OCI-M2 (cell line): ENCODE measurements around the gene GAPDH.
"Not testable (repeated sequence)": the region's sequence is repeated elsewhere in the genome, so short reads cannot be mapped to it uniquely, and the experiment has no call there.

Experiments
- DNase-seq: peaks from one replicate; lab custom pipeline; 2025; ENCODE audit not compliant: unreplicated experiment; lab: John Stamatoyannopoulos, UW

The GAPDH gene

GRCh38 chr12:6533923-6534694 lies at the start of gene GAPDH:
Gene GAPDH, plus strand, starts transcription at chr12:6534517. Its CDS starts 316 bp downstream, at chr12:6534833.
- peak; percentile 59 for DNase-seq

GRCh38 chr12:6488240-6488639 lies 46.1 kb upstream of the GAPDH start:
- DNase-seq, result no peak

DNA sequence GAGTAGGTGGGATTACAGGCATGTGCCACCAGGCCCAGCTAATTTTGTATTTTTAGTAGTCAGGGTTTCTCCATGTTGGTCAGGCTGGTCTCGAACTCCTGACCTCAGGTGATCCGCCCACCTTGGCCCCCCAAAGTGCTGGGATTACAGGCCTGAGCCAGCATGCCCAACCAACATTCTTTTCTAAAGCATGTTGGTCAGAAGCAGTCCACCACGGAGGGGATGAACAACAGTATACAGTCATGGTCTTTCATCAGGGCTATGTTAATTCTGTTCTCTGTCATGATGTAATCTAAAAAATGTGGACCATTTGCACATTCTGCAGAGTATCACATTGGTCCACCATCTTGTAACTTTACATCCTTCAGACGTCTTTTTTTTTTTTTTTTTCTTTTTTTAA lies 44.9 kb upstream of the GAPDH start:
- no peak for DNase-seq

- DNase-seq, result not testable (repeated sequence)
Measured at GRCh38 chr12:6490673-6491072, 43.6 kb upstream of the GAPDH start.

DNA sequence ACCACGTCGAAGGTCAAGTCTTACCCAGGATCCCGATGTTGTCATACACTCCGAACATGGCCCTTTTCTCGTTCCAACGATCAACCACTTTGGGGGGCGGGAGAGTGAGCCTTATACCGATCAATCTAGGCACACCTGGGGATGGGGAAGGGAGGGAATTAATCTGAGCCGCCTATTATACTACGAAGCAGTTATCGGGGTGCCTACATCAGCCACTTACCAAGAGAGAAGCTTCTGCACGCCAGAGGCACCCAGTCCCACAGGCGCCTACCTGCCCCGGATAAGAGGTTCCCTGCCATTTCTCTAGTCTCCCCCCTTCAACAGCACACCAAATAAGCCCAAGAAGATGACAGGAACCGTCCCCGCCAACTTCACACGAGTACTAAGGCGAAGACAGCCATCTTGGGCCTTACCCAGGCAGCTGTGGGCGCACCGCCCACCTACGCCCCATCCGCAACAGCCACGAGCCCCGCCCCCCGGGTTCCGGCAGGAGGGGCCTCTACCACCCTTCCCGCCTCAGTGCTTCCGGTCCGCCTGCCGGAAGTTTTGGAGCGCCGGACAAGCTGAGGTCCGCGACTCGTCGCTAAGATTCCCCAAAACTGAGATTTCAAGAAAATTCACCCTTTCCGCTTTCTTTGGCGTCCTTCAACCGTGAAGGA lies 41.4 kb upstream of the GAPDH start, which contains the start of gene MRPL51:
MRPL51 (minus strand) TSS at position 425 of the 659 bp plus-strand sequence; CDS start at position 299, 126 bp downstream.
- peak; percentile 45 for DNase-seq

GRCh38 chr12:6493497-6494257 lies 40.6 kb upstream of the GAPDH start, which contains the start of gene NCAPD2:
Gene NCAPD2, plus strand, starts transcription at chr12:6494102. Its CDS starts 997 bp downstream, at chr12:6495099.
- DNase-seq, result peak; percentile 66

- no peak for DNase-seq
Measured at GRCh38 chr12:6494258-6494743, 40.0 kb upstream of the GAPDH start.

GRCh38 chr12:6494968-6495367 lies 39.3 kb upstream of the GAPDH start:
- DNase-seq, result no peak

- not testable (repeated sequence) for DNase-seq
Measured at GRCh38 chr12:6497291-6497690, 37.0 kb upstream of the GAPDH start.

- no peak for DNase-seq
Measured at GRCh38 chr12:6500466-6500865, 33.9 kb upstream of the GAPDH start.

DNA sequence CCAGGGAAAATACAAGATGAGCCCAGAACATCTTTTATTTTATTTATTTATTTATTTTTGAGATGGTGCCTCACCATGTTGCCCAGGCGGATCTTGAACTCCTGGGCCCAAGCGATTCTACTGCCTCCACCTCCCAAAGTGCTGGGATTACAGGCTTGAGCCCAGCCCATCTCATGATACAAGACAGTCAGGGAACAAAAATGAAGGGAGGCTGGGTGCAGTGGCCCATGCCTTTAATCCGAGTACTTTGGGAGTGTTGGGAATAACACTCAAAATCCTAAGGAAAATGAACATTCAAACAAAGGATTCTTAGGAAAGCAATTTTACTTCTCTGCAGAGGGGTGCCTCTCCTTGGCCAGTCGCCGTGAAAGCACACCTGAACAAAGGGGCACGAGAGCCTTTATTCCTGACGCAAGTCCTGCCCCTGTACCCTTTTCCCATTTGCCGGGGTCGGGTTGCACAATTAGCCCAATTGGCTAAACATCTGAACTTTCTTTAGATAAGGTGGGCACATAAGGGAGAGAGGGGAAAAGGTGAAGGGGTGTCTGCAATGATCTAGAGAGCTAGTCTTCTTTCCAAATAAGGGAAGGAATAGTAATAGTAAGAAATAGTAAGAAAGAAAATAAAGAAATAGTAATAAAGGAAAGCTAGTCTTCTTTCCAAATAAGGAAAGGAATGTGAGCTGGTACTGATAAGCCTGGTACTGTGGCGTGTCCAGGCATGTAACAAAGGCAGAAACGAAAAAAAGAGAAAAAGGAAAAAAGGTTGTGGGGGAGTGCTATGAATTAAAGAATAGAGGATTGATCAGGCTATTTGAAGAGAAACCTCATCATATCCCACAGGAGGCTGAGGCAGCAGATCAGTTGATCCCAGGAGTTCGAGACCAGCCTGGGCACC lies 27.0 kb upstream of the GAPDH start:
- no peak for DNase-seq

DNA sequence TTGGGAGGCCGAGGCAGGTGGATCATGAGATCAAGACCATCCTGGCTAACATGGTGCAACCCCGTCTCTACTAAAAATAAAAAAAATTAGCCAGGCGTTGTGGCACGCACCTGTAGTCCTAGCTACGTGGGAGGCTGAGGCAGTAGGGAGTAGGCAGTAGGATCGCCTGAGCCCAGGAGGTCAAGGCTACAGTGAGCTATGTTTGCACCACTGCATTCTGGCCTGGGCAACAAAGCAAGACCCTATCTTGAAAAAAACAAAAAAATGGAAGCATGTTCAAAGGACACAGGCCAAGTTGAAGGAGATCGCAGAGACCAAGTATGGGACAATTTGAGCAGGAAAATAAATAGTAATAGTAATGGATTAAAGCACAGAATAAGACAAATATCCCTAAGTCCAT lies 26.2 kb upstream of the GAPDH start:
- no peak for DNase-seq

DNA sequence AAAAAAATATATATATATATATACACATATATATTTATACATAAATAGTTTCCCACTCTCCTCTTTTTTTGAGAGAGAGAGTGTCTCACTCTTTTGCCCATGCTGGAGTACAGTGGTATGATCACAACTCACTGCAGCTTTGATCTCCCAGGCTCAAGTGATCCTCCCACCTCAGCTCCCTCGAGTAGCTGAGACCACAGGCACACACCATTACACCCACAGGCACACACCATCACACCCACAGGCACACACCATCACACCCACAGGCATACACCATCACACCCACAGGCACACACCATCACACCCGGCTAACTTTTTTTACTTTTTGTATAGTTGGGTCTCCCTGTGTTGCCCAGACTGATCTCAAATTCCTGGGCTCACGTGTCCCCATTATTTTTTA lies 14.1 kb upstream of the GAPDH start:
- no peak for DNase-seq

DNA sequence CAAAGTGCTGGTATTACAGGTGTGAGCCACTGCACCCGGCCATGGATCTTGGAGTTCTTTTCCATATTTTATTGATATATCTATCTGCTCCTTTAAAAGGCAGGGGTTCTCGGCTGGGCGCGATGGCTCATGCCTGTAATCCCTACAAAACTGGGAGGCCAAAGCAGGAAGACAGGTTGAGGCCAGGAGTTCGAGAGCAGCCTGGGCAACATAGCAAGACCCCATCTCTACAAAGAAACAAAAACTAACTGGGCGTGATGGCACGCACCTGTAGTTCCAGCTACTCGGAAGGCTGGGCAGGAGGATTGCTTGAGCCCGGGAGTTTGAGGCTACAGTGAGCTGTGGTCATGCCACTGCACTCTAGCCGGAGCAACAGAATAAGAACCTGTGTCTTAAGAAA lies 12.1 kb upstream of the GAPDH start:
- no peak for DNase-seq

DNA sequence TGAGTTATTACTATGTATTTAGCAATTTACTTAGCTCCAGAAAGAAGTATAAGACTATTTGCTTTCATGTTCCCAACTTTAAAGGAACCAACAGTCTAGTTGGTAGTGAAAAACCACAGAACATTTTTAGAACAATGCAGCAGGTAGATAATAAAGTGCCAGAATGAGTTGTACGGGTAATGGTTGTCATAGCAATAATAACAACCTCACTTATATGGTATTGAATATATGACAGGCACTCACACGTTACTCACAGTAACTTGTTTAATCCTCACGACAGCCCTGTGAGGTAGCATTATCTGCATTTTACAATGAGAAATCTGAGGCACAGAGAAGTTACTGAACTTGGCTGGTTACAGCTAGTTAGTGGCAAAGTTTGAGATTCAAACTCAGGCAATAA lies 10.6 kb upstream of the GAPDH start:
- DNase-seq, result no peak

GRCh38 chr12:6524648-6525047 lies 9.7 kb upstream of the GAPDH start:
- no peak for DNase-seq

DNA sequence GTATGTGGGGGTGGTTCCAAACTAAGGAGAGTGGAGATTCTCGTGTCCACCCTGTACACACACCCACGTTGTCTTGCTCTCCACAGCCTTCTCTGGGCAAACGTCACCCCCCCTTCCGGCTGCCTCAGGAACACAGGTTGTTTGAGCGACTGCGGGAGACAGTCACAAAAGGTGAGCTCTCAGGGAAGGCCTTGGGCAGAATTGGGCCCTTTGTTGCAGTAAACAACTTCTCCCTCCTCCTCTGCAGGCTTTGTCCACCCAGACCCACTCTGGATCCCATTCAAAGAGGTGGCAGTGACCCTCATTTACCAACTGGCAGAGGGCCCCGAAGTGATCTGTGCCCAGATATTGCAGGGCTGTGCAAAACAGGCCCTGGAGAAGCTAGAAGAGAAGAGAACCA lies 8.1 kb upstream of the GAPDH start:
- no peak for DNase-seq

DNA sequence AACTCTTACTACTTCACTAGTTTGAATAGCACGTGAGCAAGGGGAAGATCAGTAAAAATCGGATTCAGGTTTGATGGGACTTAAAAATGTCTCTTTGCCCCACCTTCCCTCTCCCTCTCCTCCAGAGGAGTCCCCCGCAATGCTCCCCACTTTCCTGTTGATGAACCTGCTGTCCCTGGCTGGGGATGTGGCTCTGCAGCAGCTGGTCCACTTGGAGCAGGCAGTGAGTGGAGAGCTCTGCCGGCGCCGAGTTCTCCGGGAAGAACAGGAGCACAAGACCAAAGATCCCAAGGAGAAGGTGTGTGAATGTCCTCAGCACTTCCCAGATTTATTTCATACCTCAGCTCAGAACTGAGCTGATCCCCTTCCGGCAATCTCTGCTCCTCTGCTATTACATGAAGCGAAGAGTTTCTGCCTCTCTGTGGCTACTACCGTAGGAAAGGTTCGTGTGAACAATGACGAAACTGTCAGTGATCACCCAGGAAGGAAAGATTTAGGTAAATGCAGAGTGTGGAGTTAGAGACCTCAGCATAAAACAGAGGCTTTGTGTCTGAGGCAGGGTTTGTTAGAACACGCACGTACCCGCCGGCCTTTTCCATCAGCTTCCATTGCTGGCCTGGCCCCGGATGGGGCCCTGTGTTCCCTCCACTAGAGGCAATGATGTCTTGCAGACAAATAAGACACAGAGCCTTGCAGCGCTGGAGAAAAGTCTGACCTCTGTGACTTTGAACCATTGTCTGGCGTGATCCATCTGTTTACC lies 7.4 kb upstream of the GAPDH start:
- DNase-seq, result no peak

- DNase-seq, result no peak
Measured at GRCh38 chr12:6527711-6528110, 6.6 kb upstream of the GAPDH start.
